HG02588 (cell line): ENCODE results near the gene CGB1.
"Not testable (repeated sequence)": the region's sequence is repeated elsewhere in the genome, so short reads cannot be mapped to it uniquely, and the experiment has no call there.

Experiments
- ATAC-seq: cut with Tn5 transposase; IDR thresholded peaks from one replicate; pipeline ENCODE4 v1.9.1; 2021; ENCODE audit warnings: mild to moderate bottlenecking, moderate library complexity; ENCODE audit not compliant: unreplicated experiment

Gene CGB1

DNA sequence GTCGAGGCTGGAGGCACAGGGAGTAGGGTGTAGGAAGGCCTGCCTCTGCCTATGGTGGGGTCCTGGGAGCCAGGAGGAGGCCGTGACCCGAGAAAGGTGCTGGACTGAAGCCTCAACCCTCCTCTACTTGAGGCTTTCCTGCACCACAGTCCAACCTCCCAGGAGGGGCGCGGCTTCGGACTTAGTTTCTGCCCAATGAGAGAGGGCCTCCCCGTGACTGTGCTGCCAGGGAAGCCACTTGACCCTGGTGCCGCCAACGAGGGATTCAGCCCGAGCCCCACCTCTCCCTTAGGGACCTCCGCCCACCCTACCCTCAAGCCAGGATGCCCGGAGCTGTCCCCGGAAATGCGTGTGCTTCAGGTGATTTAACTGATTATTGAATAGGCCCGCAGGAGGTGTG is 12.5 kb downstream of the CGB1 start, which contains the start of gene CGB3:
CGB3 (minus strand) TSS at position 101 of the 400 bp plus-strand sequence. CDS start 362 bp downstream, outside the sequence.
- ATAC-seq: not testable (repeated sequence)

- ATAC-seq: no peak
Measured at GRCh38 chr19:49022116-49022515, 14.6 kb downstream of the CGB1 start.

DNA sequence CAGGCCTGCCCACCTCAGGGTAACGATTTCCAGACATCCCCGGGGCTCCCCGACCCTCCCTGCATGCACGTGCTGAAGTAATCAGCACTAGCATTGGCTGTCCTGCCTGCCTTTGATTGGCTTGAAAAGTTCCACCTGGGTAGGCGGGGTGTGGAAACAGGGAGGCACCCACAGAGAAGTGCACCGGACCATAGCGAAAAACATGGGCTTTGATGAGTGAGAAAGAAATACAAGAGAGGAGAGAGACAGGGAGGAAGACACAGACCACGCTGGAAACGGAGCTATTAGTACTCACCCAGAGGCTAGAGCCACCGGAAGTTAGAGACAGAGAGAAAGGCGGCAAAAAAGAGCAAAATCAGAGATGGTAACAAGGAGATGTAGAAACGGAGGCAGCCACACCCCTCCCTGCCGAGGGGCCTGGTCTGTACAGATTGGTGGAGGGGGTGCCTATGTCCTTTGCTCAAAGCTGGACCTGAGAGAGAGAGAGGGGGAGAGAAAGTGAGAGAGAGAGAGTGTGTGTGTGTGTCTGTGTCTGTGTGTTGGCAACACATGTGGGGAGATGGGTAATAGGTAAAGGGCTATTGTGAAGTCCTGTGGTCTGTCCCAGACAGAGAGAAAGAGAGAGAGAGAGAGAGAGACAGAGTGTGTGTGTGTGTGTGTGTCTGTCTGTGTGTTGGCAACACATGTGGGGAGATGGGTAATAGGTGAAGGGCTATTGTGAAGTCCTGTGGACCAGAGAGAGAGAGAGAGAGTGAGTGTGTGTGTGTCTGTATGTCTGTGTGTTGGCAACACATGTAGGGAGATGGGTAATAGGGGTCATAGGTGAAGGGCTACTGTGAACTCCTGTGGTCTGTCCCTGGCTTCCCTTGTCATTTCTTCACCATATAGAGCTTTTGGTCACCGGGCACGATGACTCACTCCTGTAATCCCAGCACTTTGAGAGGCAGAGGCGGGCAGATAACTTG is 15.5 kb downstream of the CGB1 start:
- no peak for ATAC-seq

GRCh38 chr19:49020342-49020741 is 16.4 kb downstream of the CGB1 start:
- ATAC-seq: no peak

DNA sequence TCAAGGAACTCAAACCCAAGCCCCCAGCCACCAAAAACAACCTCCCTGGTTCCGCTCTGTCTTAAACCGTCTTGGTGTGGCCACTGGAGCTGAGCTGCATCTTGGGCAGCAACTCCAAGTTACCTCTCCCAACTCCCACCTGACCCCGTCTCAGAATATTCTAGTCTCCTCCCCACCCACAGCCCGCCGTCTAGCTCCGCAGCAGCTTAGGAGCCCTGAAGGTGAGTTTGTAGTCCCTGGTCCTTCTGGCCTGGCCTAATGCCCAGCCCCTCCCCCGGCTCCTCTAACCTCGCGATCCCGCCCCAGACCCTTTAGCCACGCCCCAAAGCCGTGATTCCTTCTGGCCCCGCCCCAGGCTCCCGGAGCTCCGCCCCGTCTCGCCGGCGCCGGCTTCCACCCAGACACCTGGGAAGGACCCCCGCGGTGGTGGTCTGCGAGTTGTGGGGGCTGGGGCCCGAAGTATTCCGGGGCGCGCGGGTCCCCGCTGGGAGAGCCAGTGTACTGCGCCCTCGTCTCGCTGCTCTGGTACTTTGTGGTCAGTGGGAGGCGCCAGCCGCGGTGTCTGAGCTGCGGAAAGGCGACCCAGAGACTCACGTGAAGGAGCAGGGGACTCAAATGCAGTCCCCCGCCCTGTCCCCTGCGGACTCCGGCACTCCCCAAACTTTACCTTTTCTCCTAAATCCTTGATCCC is 17.3 kb downstream of the CGB1 start:
- no peak for ATAC-seq

GRCh38 chr19:49018388-49019241 is 18.1 kb downstream of the CGB1 start:
- not testable (repeated sequence) for ATAC-seq

DNA sequence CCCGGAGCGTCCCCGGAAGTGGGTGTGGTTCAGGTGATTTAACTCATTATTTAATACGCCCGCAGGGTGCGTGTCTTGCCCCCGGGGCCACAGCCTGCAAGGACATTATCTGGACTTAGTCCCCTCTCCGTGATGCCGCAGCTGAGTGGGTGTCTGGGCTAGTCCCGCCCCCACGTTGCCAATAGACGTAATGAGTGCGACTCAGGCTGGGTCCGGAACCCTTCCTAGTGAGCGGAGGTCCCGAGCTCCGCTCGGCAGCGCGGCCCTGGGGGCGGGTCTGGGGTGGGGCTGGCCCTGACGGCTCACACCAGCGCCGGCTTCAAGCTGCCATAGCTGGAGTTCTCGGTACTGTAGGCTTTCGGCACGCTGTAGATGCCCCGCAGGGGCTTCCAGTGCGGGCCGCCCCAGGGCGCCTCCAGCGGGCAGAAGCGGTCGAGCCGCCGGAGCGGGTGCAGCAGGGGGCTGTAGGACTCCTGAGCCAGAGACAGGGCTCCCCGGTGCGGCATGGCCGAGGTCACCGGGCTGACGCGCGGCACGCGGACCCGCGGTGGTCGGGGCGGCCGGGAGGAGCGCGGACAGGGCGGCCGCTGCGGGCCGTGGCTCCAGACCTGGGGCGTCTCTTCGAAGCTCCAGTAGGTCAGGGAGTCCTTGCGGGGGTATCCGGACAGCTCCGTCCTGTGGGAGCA is 18.9 kb downstream of the CGB1 start:
- no peak for ATAC-seq

DNA sequence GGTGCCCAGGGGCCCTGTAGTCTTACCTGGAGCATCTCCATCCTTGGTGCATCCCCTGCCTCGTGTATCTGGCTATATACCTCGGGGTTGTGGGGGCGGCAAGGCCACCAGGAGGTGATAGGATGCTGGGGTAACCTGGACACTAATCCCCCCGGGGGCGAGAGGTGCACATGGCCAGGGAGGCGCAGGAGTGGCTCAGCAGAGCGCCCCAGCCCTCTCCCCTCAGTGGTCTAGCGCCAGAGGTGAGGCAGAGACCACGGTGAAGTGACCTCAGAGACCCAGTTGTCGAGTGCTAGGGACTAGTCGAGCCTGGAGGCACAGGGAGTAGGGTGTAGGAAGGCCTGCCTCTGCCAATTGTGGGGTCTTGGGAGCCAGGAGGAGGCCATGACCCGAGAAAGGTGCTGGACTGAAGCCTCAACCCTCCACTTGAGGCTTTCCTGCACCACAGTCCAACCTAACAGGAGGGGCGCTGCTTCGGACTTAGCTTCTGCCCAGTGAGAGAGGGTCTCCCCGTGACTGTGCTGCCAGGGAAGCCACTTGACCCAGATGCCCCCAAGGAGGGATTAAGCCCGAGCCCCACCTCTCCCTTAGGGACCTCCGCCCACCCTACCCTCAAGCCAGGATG is 19.5 kb downstream of the CGB1 start, which contains the start of gene LHB:
LHB (minus strand) TSS at position 51 of the 625 bp plus-strand sequence; CDS start at position 41, 10 bp downstream.
- no peak for ATAC-seq

DNA sequence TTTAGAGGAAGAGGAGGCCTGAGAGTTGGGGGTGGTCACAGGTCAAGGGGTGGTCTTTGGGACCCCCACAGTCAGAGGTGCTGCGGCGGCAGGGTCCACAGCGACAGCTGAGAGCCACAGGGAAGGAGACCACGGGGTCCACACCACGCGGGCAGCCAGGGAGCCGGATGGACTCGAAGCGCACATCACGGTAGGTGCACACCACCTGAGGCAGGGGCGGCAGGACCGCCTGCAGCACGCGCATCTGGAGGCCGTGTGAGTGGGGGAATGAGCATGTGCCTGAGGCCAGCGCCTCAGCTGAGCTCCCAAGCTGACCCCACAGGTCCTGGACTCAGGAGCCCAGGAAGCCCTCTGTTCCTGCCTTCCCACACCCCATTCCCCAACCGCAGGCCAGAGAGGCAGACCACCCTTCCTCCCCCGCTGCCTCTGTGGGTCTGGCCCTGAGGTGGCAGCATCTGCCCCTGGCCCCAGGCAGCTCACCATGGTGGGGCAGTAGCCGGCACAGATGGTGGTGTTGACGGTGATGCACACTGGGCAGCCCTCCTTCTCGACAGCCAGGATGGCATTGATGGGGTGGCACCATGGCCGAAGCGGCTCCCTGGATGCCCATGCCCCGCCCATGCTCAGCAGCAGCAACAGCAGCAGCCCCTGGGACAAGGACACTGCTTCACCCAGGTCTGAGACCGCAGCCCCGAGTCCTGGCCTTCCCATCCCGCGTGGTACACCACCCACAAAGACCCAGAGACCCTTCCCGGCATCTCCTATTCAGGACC is 20.4 kb downstream of the CGB1 start:
- no peak for ATAC-seq

DNA sequence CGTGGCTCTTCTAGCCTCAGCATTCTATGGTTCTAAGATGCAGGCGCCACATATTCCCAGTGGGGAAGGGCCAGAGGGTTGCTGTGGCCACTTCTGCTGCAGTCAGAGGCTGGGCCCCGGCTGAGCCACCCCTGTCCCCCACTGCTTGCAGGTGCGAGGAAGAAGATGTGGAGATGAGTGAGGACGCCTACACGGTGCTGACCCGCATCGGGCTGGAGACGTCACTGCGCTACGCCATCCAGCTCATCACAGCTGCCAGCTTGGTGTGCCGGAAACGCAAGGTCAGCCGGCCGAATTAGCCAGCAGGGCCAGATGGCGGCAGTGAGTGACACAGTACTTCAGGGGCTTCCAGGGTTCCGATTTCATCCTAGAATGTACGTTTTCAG is 21.8 kb downstream of the CGB1 start:
- ATAC-seq: no peak

GRCh38 chr19:49014123-49014869 is 22.4 kb downstream of the CGB1 start:
- no peak for ATAC-seq

GRCh38 chr19:49011194-49011593 is 25.5 kb downstream of the CGB1 start:
- no peak for ATAC-seq

- ATAC-seq: no peak
Measured at GRCh38 chr19:49010453-49010852, 26.2 kb downstream of the CGB1 start.

GRCh38 chr19:49009828-49010227 is 26.9 kb downstream of the CGB1 start:
- no peak for ATAC-seq

DNA sequence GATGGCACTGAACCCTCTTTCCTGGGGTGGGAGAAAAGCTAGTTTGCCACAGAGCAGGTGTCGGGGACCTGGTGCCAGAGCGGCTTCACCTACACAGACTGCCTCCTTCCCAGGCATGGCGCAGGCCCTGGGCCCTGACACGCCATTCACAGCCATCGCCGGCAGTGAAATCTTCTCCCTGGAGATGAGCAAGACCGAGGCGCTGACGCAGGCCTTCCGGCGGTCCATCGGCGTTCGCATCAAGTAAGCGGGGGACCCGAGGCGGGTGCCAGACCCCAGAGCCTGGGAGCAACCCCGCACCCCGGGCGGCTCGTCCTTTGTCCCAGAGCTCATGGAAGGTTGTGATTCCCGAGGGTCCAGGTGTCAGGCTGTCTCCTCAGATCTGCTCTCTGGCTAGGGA is 29.8 kb downstream of the CGB1 start:
- ATAC-seq: no peak

DNA sequence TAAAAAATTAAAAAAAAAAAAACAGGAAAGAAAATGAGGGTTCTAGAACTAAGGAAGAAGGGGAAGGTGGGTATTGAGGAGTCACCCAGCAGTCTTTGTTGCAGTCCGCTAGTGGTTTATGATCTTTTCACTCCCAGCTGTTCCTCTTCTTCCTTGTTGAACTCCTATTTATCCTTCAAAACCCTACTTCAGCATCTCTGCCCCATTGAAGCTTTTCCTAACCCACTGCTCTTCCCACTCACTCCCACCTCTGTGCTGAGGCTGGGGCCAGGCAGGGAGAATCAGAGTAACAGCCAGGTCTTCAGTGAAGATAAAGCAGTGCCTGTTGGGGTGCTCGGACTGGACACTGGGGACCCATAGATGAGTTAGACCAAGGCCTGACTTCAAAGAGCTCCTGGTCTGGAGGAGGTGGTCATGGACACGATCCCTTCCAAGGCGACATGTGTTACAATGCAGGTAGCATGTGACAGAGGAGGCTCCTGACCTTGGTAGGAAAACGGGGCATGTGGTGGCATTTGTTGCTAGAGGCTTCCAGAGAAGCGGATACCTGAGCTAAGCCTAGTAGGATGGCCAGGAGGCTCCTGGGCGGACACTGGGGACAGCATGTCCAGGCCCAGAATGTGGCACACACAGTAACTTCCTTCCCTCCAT is 31.6 kb downstream of the CGB1 start:
- ATAC-seq: no peak

- ATAC-seq: no peak
Measured at GRCh38 chr19:49004133-49004532, 32.6 kb downstream of the CGB1 start.
